Karpas-422 (cell line): ENCODE data around the gene STK35. TPM values are rescaled to one million over a fixed set of nuclear protein-coding genes. Genes with fewer than 3 reads are reported as not detected.

Source experiments
- DNase-seq: peaks from one replicate; pipeline ENCODE4 v3.0.0-alpha.2; 2015
- H2AFZ ChIP-seq: fragments of 200-600 bp; sonication (generic); 2 replicates; pipeline ENCODE4 v1.6.1; 2014; ENCODE audit warnings: antibody characterized with exemption, low read length, mixed read lengths
- H3K27ac ChIP-seq: fragments of 200-600 bp; sonication (generic); 2 replicates; pipeline ENCODE4 v1.5.1; 2014; ENCODE audit warnings: mild to moderate bottlenecking, low read length, moderate library complexity
- H3K27me3 ChIP-seq: fragments of 200-600 bp; sonication (generic); 2 replicates; pipeline ENCODE4 v1.6.1; 2014; ENCODE audit warnings: low read length, mixed read lengths
- H3K36me3 ChIP-seq: fragments of 200-600 bp; sonication (generic); 2 replicates; pipeline ENCODE4 v1.6.1; 2014; ENCODE audit warnings: low read length, mixed read lengths; ENCODE audit not compliant: insufficient read depth
- H3K4me1 ChIP-seq: fragments of 200-600 bp; sonication (generic); 2 replicates; pipeline ENCODE4 v1.6.1; 2014; ENCODE audit warnings: mild to moderate bottlenecking, low read length, mixed read lengths
- H3K4me2 ChIP-seq: fragments of 200-600 bp; sonication (generic); 2 replicates; pipeline ENCODE4 v1.6.1; 2014; ENCODE audit warnings: low read length, low read depth, mild to moderate bottlenecking; ENCODE audit not compliant: poor library complexity, severe bottlenecking
- H3K4me3 ChIP-seq: fragments of 200-600 bp; sonication (generic); 2 replicates; pipeline ENCODE4 v1.5.1; 2014; ENCODE audit warnings: mild to moderate bottlenecking, antibody characterized with exemption, low read length, mixed read lengths
- H3K79me2 ChIP-seq: fragments of 200-600 bp; sonication (generic); 2 replicates; pipeline ENCODE4 v1.6.1; 2014; ENCODE audit warnings: mild to moderate bottlenecking, low read length, mixed read lengths
- H3K9ac ChIP-seq: fragments of 200-600 bp; sonication (generic); 2 replicates; pipeline ENCODE4 v1.6.0; 2014; ENCODE audit warnings: low read length
- H3K9me2 ChIP-seq: fragments of 200-600 bp; sonication (generic), shearing (Covaris generic); replicated peaks from 2 replicates; pipeline ENCODE4 v1.6.0; 2014; ENCODE audit warnings: mild to moderate bottlenecking, low read length, moderate library complexity; ENCODE audit not compliant: insufficient read depth
- H3K9me3 ChIP-seq: fragments of 300-700, 200-600 bp; sonication (generic); 2 replicates; pipeline ENCODE4 v1.6.1; 2014; ENCODE audit warnings: low read length, mixed read lengths
- H4K20me1 ChIP-seq: fragments of 200-600 bp; sonication (generic); 2 replicates; pipeline ENCODE4 v1.6.1; 2014; ENCODE audit warnings: mild to moderate bottlenecking, antibody characterized with exemption, low read length, low read depth; ENCODE audit not compliant: insufficient read depth
- total RNA-seq: library from RNA; depleted of rRNA; stranded (reverse); fragments of >200 nt; shearing (Covaris generic); gene quantifications from 2 replicates; pipeline ENCODE4 v1.2.3, GENCODE V29; 2014; ENCODE audit warnings: low replicate concordance

Gene STK35
- total RNA-seq, 1 experiment from 2014 or later: 8.7 TPM

GRCh38 chr20:2101865-2102584 lies 398 bp downstream of the STK35 start:
- Histone ChIP-seq H3K9me2 (no peaks in the 10 kb centered on the region), H3K9ac (peak overlapping the region; percentile 91), H3K79me2 (peaks cover 12% of the 10 kb centered on the region), H2AFZ (peak overlapping the region; percentile 94), H3K36me3 (peaks cover 10% of the 10 kb centered on the region), H4K20me1 (peaks cover 35% of the 10 kb centered on the region), H3K4me3 (peak overlapping the region; percentile 71), H3K4me1 (peaks cover 21% of the 10 kb centered on the region), H3K27me3 (no peaks in the 10 kb centered on the region), H3K9me3 (no peaks in the 10 kb centered on the region), H3K27ac (peak overlapping the region; percentile 89), H3K4me2 (peak overlapping the region; percentile 85)
- peak; percentile 95 for DNase-seq

- H3K9me3 ChIP-seq: no peaks in the 10 kb centered on the region
- peak overlapping the region; percentile 71 for H3K4me3 ChIP-seq
- peaks cover 12% of the 10 kb centered on the region for H3K79me2 ChIP-seq
- H2AFZ ChIP-seq: peak overlapping the region; percentile 94
- peaks cover 43% of the 10 kb centered on the region for H4K20me1 ChIP-seq
- peak; percentile 95 for DNase-seq
- peak overlapping the region; percentile 91 for H3K9ac ChIP-seq
- peak overlapping the region; percentile 85 for H3K4me2 ChIP-seq
- peaks cover 29% of the 10 kb centered on the region for H3K4me1 ChIP-seq
- H3K27me3 ChIP-seq: no peaks in the 10 kb centered on the region
- peak overlapping the region; percentile 89 for H3K27ac ChIP-seq
- H3K9me2 ChIP-seq: no peaks in the 10 kb centered on the region
- peaks cover 10% of the 10 kb centered on the region for H3K36me3 ChIP-seq
Measured at GRCh38 chr20:2102585-2103460, 1.2 kb downstream of the STK35 start.

DNA sequence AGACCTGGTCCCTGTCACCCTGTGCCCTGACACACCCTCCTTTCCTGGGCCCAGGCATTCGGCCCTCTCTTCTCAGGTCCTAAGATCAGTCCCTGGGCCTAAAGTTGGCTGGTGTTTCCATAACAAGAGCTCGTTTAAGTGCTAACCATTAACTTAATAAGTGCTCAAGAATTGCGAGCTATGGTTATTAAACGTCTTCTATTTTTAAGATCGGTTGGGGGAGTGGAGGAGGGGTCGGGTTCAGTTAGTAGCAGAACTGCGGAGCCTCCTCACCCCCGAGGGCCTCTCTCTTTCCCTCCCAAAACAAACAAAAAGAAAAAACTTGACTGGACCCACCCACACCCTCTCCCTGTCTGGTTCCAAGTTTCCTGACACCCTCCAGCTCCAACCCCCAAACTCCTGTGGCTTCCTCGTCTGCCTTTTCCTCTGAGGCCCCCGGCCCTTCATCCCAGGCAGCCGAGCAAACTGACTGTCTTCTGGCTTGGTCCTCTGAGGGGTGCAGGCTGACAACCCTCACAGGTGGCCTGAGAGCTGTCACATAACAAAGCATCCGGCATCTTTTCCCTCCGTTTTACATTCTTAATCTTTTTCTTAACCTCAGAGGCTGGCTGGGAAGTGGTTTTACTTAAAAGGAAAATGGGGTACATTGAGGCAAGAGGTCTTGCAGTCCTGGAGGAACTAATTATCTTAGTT lies 2.0 kb downstream of the STK35 start:
- peak overlapping the region; percentile 91 for H3K9ac ChIP-seq
- H3K27ac ChIP-seq: no peak overlapping the region
- peaks cover 12% of the 10 kb centered on the region for H3K79me2 ChIP-seq
- peak overlapping the region; percentile 85 for H3K4me2 ChIP-seq
- H4K20me1 ChIP-seq: peaks cover 51% of the 10 kb centered on the region
- DNase-seq: no peak
- H3K4me3 ChIP-seq: peak overlapping the region; percentile 71
- H3K36me3 ChIP-seq: peaks cover 10% of the 10 kb centered on the region
- no peaks in the 10 kb centered on the region for H3K27me3 ChIP-seq
- H2AFZ ChIP-seq: no peak overlapping the region
- H3K9me3 ChIP-seq: no peaks in the 10 kb centered on the region
- no peaks in the 10 kb centered on the region for H3K9me2 ChIP-seq
- H3K4me1 ChIP-seq: peaks cover 37% of the 10 kb centered on the region

- Histone ChIP-seq H3K4me3 (peak overlapping the region; percentile 71), H3K9me3 (no peaks in the 10 kb centered on the region), H2AFZ (no peak overlapping the region), H3K4me1 (peaks cover 43% of the 10 kb centered on the region), H3K79me2 (peaks cover 13% of the 10 kb centered on the region), H3K27ac (no peak overlapping the region), H3K36me3 (peaks cover 10% of the 10 kb centered on the region), H3K27me3 (no peaks in the 10 kb centered on the region), H3K4me2 (peak overlapping the region; percentile 85), H3K9ac (peak overlapping the region; percentile 91), H3K9me2 (no peaks in the 10 kb centered on the region), H4K20me1 (peaks cover 57% of the 10 kb centered on the region)
- DNase-seq: no peak
Measured at GRCh38 chr20:2104236-2104635, 2.6 kb downstream of the STK35 start.

DNA sequence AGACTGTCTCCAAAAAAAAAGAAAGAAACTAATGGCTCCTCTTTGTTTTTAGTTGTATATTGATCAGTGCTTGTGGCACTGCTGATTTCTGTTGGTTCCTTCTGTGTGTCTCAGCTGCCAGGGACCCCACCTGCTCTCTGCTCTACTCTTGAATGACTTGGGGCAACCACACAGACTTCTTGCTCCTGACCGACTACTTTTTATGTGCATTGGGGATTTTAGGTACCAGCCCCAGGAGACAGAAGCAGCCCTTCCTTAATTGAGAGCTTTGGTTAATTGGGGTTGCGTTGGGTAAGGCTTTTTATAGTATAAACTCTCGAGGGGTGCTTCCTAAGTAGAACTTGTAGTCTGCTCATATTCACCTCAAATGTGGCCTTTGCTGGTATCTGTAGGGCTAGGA lies 6.9 kb downstream of the STK35 start:
- H3K27ac ChIP-seq: no peak overlapping the region
- H4K20me1 ChIP-seq: peaks cover 96% of the 10 kb centered on the region
- H3K4me2 ChIP-seq: peak overlapping the region; percentile 24
- no peaks in the 10 kb centered on the region for H3K9me2 ChIP-seq
- H3K9me3 ChIP-seq: no peaks in the 10 kb centered on the region
- DNase-seq: peak; percentile 82
- H3K36me3 ChIP-seq: peaks cover 10% of the 10 kb centered on the region
- no peak overlapping the region for H2AFZ ChIP-seq
- H3K4me1 ChIP-seq: peaks cover 33% of the 10 kb centered on the region
- no peak overlapping the region for H3K4me3 ChIP-seq
- no peak overlapping the region for H3K9ac ChIP-seq
- peaks cover 18% of the 10 kb centered on the region for H3K79me2 ChIP-seq
- H3K27me3 ChIP-seq: no peaks in the 10 kb centered on the region

DNA sequence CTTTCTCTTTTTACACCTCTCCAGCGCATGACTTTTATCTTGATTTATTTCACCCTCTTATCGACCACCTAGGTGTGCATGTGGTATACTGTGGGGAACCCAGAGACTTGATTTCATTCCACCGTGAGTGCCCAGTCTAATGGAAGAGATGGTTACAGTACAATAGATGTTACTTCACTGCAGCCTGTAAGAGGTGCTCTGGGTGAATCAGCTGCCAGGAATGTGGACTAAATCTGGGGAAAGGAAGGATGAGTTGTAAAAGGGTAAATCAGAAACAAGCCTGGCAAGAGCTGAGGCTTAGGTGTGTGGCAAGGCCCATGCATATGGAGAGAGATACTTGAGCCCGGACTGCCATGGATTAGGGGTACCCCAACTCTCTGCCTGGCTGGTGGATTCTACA lies 7.4 kb downstream of the STK35 start:
- Histone ChIP-seq H4K20me1 (peaks cover 97% of the 10 kb centered on the region), H3K4me1 (peaks cover 28% of the 10 kb centered on the region), H2AFZ (no peak overlapping the region), H3K27ac (no peak overlapping the region), H3K4me3 (no peak overlapping the region), H3K4me2 (peak overlapping the region; percentile 24), H3K79me2 (peaks cover 16% of the 10 kb centered on the region), H3K36me3 (peaks cover 10% of the 10 kb centered on the region), H3K27me3 (no peaks in the 10 kb centered on the region), H3K9me2 (no peaks in the 10 kb centered on the region), H3K9ac (no peak overlapping the region), H3K9me3 (no peaks in the 10 kb centered on the region)
- DNase-seq: no peak

DNA sequence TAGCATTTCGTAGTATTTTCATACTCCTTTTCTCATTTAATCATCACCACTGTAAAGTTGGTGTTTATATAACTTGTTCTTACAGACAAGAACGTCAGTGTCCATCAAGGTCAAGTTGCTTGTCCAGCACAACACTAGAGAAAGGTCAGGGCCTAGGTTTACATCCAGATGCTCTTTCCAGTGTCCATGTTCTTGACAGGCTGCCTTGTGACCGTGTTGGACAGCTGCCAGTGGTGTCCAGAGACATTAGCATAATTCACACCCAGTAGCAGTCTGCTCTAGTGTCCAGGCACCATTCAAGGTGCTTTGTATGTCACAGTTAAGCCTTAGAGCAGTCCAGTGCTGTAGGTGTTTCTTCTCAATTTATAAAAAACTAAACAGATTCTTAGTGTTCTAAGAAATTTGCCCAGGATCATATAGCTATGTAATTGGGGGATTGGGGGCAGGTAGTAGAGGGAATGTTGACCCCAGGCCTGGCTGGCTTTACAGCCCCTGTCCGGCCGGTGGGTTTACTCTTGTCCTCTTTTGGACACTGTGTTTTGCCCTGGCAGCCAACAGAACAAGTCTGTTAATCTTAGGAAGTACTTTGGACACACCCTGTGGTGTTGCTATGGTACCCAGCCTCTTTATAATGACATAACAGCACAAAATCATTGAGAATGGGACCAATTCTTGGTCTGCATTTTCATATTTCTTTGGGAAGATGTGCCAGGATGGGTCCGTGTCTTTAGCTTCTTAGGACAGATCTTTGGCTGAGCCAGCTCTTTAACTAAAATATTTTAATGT lies 8.0 kb downstream of the STK35 start:
- peaks cover 15% of the 10 kb centered on the region; the same call in 1 of the 2 replicates for H3K79me2 ChIP-seq
- no peak overlapping the region for H3K4me2 ChIP-seq
- no peak overlapping the region for H3K4me3 ChIP-seq
- peaks cover 97% of the 10 kb centered on the region for H4K20me1 ChIP-seq
- H3K27ac ChIP-seq: no peak overlapping the region
- H3K9me2 ChIP-seq: no peaks in the 10 kb centered on the region
- H3K27me3 ChIP-seq: no peaks in the 10 kb centered on the region
- no peak for DNase-seq
- no peaks in the 10 kb centered on the region for H3K9me3 ChIP-seq
- no peak overlapping the region for H2AFZ ChIP-seq
- peaks cover 10% of the 10 kb centered on the region for H3K36me3 ChIP-seq
- H3K9ac ChIP-seq: no peak overlapping the region
- peaks cover 23% of the 10 kb centered on the region for H3K4me1 ChIP-seq
